ENCODE results near the gene TH.
A peak's percentile ranks its signal among the peaks of the same experiment; 100 is the strongest.

TH gene

DNA sequence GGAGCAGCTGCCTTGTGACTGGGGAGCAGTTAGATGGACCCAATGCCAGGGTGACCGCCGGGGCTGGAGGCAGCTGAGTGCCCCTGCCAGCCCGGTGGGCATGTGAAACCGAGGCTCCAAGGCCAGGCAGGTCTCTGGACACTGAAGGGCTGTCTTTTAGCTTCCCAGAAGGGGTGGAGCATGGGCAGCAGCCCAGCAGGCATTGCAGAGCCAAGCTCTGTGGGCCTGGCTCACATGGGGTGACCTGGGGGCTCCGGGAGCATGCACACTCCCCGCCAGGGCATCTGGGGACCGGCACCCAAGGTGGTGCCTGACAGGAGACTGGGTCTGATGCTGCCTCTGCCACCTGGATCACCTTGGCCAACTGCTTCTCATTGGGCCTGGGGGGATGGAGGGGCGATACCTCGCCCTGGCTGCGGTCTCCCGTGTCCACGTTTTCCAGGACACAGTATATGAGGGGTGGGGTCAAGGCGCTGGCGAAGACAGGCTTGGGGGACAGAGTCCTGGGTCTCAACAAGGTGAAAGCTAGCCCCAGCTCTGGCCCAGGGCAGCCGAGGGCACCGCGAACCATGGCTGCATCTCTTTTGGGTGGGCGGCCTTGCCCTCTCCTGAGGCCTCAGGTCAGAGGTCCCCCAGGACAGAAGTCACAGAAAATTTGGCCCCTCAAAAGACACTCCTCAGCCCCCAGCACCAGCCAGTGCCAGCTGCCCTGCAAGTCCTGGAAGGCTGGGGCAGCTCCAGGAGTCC lies 14.1 kb downstream of the TH start:
- DNase-seq, result no peak

DNA sequence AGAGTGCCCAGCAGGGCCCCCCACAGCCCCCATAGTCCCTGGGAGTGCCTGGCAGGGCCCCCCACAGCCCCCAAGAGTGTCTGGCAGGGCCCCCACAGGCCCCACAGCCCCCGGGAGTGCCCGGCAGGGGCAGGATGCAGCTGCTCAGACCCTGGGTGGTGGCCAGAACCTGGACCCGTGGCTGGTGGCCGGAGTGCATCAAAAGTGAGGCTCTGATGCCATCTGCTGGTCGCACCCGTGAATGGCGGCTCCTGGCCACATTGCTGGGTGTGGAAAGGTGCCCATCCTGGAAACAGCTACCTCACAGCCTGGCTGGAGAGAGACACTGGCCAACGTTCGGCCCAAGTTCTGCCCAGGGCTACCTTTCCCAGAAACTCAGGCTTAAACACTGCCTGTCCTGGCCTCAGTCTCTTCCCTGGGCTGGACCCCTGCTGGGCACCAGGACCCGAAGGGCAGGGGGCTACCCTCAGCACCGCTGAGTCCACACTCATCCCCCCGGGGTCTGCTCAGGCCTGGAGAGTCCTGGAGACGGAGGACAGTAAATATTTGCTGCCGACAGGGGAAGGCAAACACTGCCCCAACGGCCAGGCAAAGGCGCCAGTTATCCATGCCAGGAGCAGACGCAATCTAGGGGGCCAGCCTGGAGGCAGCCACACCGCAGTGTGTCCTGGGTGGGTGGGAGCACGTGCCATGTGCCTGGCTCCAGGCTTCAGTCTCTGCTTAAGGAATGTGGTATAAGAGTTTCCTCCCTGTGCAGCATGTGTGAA lies 15.0 kb downstream of the TH start:
- no peak for DNase-seq

DNA sequence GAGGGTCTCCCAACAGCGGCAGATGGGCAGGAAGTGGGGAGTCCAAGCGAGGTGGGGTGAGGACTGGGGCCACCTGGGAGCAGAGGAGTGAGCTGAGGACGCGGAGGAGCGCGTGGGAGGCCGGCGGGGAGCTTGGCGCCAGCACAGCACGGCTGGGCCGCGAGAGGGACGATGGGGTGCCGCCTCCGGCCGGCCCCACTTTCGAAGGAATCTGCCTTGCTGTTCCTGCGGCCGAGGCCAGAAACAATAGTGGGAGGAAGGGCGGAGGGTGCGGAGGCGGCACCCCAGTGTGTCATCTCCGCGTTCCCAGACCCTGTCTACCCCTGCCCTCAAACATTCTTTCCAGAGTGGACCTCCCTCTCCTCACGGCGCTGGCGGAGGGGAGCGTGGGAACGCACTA lies 16.1 kb downstream of the TH start:
- no peak for DNase-seq

DNA sequence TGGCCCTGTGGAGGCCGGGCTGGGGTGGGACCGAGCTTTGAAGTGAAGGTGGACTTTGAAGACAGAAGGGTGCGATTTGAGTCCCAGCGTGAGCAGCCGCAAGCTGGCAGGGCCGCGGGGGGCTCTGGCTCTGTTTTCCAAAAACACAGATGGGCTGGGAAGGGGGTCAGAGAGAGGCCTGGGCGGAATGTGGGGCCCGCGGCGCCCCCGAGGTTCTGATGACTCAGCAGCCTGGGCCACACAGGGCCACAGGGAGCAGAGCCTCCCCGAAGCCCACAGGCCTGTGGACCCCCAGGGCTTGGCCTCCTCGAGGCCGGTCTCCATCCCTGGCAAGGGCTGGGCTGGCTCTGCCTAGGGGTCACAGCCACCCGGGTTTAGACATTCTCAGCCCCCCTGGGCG lies 16.7 kb downstream of the TH start:
- DNase-seq, result no peak

DNA sequence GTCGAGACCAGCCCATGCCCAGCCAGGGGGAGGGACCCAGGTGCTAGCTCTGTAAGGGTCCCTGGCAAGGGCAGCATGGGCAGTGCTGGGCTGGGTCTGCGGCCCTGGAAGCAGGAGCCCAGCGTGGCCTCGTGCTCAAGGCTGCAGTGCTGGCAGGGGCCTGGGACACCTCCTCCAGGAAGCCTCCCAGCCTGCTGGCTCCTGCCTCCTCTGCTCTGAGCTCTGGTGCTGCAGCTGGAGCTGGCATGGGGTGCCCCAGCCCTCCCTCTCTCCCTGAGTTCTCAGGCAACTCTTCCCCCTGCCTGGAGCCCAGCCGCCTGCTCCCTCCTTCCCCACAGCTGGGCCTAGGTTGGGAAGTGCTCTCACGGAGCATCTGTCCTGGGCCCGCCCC lies 17.4 kb downstream of the TH start:
- DNase-seq, result no peak

DNA sequence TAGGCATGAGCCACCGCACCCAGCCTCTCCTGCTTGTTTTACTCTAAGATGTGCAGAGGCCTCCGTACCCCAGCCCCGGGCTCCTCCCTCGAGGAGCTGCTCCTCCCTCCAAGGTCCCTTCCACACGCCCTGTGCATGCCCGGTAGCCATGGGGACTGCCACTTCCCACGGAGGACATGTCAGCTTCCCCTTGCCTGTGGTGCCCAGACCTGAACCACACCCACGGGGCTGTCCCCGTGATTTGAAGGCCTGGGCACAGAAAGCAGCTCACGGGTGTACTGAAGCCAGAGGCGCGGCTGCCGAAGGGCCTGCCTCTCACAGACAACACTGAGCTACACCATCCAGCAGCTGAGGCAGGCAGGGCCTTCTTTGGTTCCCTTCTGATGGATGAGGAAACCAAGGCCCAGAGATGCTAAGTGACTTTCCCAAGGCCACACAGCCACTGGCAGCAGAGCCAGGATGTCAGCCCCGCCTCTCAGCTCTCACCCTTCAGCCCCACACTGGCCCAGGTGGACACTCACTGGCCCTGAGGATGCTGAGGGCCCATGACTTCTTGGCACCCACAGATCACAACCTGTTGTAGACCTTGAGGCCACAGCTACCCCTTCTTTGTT lies 17.9 kb downstream of the TH start:
- no peak for DNase-seq

DNA sequence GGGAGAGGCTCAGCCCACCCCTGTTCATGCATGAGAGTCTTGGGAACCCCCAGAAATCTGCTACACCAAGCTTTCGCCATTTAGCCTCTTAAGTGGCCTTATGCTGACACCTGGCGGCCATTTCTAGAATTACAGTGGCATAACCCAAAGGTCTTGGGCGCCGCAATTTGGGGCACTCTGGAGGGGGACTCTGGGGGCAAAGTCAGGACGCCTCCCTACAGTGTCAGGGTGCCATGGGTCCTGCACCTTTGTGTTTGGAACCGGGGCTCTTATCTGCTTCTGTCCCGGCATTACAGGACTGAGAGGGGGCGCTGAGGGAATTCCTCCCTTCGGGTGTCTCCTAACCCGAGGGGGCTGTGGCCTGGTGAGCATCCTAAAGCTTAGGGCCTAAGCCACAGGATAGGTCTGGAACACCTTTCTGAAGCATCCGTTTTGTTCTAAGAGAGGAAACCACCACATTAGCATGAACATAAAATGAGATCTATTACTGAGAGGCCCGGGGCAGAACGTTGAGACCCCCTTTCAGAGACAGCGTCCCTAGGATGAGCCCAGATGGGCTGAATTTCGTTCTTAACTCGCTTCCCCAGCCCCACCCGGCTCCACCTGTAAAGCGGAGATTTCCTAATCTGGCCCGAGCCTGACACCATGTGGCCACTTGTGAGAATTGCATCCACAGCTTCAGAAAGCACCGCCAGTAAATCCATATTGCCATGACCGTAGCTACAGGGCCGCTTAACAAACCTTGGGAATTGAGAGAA lies 19.9 kb downstream of the TH start:
- peak; percentile 31 to 46 for DNase-seq

DNA sequence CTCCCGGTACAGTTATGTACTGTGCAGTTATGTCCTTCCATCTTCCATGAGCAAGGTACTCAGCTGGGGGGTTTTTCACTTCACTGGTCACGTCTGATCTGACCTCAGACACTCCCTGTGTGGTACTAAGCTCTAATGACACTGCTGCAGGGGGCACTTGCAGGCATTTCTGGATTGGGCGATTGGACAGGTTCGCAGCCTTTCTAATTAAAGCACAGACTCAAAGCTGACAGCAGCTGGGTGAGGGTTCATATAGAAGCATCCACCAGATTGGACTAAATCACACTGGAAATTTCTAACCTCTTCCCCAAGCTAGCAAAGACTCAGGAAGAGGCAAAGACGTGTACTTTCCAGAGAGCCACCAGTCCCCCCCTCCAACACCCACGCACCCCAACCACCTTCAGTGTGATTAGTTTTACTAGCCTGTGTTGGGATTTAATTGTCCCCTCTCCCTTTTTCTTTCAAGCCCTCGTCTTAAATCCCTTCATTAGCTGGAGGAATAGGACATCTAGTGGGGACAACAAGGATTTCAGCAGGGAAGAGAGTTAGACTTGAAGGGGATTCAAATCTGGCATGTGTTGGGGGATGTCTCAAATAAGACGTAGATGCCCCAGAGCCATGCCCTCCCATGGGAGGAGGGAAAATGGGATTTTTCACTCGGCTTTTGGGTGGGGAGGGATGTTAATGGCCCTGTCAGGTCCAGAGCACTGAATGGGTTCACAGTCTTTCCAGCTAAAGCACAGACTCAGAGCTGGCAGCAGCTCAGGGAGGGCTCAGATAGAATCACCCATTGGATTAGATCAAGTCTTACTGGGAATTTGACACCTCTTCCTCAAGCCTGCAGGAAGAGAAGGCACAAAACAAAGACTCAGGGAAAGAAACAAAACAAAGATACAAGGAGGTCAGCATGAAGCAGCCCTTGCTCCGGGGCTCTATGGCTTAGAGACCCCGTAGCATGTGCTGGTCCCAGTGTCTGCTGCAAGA lies 21.5 kb downstream of the TH start:
- no peak for DNase-seq

DNA sequence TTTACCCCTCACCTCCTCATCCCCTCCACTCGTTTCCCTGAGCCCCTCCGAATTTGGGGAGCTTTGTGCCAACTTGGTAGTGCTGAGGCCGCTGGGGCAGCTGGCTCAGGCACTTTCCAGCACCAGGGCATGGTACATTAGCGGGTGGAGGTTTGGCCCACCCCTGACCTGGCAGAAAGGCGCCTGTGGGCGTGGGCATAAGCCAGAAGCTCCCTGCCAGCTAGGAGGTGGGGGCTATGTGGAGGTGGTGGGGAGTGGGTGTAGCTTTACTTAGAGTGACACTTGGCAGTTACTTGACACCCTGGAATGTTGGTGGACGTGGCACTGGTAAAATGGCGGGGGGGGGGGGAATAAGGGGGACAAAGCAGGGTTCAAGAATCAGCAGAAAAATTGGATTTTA lies 22.2 kb downstream of the TH start:
- DNase-seq, result no peak

DNA sequence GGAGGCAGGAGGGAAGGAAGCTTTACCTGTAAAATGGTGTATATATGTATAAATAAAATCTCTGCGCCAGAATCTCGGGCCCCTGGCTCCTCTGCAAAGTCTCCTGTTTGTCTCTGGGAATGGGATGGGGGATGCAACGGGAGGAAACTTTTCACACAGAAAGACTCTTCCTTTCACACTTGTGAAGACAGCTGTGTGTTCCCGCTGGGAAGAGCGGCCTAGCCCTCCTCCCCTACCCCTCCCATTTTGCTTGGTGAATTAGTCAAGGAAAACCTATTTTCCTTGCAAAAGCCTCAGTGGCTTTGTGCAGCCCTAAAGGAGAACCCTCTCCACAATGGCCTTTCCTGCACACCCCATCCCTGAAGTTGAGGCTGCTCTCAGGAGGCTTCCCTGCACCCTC lies 23.0 kb downstream of the TH start:
- no peak for DNase-seq

DNA sequence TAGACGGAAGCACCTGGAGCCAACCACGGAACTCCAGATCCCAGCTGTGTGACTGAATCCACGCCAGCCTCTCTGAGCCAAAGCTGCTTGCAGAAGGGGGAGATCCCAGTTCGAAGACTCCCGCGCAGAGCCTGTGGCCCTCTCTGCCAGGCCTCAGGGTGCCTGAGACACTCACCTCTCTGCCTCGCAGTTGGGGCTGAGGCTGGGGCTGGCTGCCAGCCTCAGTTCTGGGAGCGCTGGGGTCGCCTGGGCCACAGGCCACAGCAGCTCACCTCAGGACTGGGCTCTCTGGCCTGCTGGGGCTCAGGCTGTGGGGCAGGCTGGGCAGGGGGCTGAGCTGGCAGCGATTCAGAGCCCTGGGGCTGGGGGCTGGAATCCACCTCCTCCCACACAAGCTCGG lies 24.2 kb downstream of the TH start:
- no peak for DNase-seq

DNA sequence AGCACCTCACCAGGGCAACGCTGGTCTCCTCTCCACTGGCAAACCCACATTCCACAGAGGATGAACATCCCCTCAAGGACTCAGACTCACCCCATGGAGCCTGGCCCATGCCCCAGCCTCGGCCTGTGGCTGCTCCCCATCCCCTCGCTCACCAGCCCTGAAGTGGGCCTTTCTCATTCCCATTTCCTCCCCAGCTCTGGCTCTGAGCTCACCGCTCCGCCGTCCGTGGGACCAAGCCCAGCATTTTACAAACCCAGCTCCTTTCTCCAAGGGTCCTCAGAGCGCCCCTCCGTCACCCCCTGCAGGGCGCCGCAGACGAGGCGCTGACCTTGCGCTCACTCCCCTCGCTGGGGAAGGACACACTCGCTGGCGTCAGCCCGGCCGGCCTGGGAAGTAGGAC lies 25.6 kb downstream of the TH start:
- DNase-seq, result no peak

DNA sequence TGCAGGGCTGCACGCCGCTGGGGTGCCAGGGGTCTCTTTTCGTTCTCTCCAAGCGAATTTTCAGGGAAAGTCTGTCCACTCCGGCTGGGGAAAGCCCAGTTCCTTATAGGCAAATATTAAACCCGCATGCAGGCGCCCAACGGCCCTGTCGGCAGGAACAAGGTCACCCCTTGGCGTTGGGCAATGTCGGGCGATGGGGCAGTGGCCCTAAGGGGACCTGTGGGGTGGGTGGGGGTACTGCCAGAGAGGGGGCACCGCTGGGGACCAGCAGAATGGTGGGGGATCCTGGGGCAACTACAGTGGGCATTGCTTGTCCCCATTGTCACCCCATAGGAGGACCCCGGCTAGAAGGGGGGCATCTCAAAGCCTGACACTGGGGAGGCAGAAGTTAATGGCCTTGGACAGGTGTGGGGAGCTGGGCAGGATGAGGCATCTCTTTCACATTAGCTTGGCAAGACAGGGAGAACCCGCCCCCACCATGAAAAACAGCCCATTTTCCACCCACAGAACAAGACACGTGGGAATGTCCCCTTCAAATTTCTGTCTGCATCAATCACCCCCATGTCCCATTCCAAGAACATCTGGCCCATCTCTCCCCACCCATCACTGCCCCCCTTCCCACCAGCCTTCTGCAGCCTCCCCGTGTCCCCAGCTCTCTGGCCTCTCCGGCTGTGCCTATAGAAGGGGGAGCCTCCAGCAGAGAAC lies 26.9 kb downstream of the TH start:
- no peak for DNase-seq

DNA sequence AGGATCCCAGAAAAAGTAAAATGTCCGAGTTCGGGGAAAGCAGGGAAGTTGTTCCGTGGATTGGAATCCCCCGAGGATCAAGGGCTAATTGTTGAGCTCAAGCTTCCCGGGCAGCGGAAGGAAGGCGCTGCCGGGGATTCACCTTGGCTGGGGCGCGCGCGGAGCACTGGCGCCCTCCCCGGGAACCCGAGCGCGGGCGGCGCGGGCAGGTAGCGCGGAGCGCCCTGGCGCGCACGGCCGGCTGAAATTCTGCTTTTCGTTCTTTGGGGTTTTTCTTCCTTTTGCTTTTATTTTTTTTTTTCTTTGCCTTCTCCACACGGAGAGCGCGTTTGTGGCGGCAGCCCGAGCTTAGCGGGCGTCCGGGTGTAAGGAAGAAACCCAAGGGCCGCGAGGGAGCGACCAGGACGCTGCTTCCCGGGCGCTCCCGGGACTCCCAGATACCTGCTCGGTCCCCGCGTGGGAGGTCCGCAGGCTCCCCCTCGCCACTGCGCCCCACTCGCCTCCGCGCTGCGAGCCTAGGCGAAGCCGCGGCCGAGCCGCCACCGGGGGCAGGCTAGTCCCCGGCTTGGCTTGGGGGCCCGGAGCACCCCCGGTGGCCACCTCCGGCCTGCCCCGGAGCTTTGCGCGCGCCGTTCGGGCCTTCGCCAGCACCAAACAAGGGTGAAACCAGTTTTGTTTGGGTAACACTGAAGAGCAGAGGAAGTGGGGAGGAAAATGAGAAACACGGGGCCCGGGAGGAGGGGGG lies 27.6 kb downstream of the TH start:
- no peak for DNase-seq

DNA sequence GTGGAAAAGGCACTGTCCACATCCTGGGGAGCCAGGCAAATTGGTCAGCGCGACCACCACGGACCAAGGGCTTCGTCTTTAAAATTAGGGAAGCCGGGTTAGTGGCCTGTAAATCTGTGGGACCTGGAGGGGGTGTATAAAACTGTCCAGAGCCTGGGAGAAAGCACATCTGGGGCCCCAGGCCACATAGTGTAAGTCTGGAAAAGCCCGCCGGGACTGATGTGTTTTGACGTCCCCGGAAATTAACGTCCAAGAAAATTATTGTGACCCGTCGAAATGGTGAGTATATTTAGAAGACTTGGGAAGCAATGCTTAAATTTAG lies 28.2 kb downstream of the TH start:
- DNase-seq, result no peak

DNA sequence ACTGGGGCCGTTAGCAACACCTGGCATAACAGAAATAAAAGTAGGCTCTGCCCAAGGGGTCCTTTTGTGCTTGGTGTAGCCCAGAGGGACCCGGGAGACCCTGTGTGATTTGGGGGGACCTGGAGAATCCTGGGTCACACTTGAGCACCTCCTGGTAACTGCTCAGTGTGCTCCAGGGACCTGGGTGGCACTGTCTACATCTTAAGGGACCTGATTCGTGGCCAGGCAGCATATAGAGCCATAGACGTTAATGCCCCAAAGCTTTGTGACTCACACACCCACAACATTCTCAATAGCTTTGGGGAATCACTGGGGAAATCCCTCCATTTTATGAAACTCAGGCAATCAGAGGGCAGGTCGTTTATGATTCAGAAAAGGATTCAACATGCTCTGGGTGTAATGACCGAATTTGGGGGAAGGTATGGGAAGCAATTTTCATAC lies 28.8 kb downstream of the TH start:
- DNase-seq, result no peak

DNA sequence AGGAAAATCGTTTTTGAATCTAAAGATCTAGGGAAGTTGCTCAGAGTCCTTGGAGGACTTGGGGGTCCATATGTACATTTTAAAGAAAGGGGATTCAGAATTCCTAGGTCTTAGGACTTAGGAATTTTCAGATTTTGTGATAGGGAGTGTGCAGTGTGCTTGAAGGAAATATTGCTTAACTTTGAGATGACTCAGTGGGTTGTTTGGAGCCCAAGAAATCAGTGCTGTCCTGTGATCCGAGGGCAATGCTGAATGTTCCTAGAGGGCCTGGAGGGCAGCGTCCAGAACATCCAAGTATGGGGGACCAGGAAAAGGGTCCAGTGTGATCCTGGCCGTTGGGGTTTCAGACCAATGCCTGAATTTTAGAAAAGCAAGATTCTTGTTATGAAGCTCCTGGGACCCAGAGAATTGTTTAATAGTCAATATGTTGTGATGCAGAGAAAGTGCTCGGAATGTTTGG lies 29.3 kb downstream of the TH start:
- DNase-seq, result no peak

DNA sequence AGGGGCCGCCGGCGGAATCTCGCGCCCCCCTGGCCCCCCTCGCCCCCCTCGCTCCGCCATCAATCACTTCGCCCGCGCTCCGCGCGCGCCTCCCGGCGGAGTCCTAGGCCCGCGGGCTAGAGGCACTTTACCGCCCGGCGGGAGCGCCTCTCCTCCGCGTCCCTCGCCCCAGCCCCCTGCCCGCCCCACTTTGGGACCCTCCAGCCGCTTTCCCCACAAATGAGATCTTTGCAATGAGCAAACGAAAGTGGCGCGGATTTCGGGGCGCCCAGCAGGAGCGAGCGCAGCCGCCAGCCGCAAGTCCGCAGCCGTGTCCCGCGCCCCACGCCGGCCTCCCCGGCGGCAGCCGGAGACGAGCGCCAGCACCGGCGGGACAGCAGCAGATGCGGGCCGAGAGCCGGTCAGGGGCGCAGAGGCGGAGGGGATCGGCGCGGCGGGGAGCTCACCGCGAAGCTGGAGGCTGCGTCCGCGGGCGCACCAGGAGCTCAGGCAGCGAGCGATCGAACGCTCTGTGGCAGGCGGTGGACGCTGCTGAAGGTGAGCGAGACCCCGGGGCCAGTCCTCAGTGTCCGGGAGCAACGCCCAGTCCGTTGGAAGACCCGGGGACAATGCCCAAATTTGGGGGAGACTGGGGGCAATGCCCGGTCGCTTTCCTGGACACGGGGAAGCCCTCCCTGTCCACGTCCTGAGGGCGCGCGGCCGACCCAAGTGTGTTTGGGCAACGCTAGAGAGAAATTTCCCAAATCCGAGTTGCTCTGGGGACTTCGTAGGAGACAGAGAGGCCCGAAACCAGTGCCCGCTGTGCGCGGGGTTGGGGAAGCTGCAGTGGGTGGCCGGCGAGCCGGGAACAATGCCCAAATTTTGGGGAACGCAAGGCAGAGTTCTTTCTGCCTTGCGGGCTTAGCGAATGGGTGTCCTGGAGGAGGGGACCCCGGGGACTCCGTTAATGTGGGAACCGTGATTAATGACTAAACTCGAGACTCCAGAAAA lies 30.9 kb downstream of the TH start:
- DNase-seq, result no peak

DNA sequence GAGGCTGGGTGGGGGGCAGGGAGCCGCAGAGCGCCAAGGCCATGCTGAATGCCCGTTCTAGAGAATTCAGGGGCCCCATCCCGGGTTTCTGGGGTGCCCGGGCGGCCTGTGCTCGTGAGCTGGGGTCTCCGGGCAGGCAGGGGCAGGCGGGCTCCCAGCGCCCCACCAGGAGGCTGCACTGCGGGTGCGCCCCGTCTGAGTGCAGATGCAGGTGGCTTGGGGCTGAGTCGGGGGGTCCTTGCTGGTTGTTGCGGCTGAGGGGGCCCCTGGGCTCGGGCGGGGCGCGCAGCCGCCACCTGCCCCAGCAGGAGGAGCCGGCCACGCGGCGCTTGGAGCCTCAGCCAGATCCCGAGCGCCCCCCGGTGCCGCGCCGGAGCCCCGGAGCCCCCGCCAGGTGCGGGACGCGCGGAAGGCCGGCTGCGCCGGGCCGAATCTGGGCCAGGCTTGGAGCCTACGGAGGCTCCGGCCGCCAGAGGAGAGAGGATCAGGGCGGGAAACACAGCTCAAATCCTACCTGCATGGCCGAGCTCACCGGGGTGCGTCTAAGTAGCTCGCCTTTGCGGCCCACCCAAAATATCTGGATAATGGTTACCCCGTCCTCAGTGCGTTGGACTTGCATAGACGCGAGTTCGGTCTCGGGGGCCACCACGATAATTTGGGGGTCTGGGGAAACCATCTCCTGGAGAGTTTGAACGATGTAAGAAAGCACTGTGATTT lies 31.8 kb downstream of the TH start:
- DNase-seq, result no peak

All from NCI-H187 (cell line).